ENCODE measurements around the gene XKR7.

- TF ChIP-seq EP300 (IDR thresholded peaks at IDR 0.05; ENCODE audit: borderline replicate concordance) (no peak), USF1 (IDR thresholded peaks at IDR 0.05) (no peak), YY1 (IDR thresholded peaks at IDR 0.05; ENCODE audit: low read depth) (no peak), REST (IDR thresholded peaks at IDR 0.05; ENCODE audit: low read depth) (no peak), EGR1 (IDR thresholded peaks at IDR 0.05) (no peak), MAX (IDR thresholded peaks at IDR 0.05) (no peak), CREB1 (IDR thresholded peaks at IDR 0.05; ENCODE audit: low read depth) (no peak), NFIC (IDR thresholded peaks at IDR 0.05) (no peak), ZBTB7A (IDR thresholded peaks at IDR 0.05; ENCODE audit: low read depth) (no peak), TEAD4 (IDR thresholded peaks at IDR 0.05) (no peak), CEBPB (IDR thresholded peaks at IDR 0.05) (no peak), RAD21 (IDR thresholded peaks at IDR 0.05; ENCODE audit: low read depth) (no peak), TCF12 (IDR thresholded peaks at IDR 0.05; ENCODE audit: low read depth) (no peak), TAF1 (IDR thresholded peaks at IDR 0.05; ENCODE audit: low read depth) (no peak)
Observed at GRCh38 chr20:32036252-32036651, 68.3 kb downstream of the XKR7 start.
